Ovary (tissue), 9 donors: Measurements from ENCODE around the gene MYCBPAP. TPM values are rescaled to one million over a fixed set of nuclear protein-coding genes. Genes with fewer than 3 reads are reported as not detected.

Source experiments
- DNase-seq, 5 donors: peaks; one replicate each; pipeline ENCODE4 v3.0.0-alpha.2; 2019 to 2020
- H3K27ac ChIP-seq, 2 donors: fragments of 200-600 bp; one replicate each; pipeline versions ENCODE4 v1.5.1 to v1.8.0; 2019 to 2022
- H3K27me3 ChIP-seq: fragments of 200-600 bp; one replicate; pipeline ENCODE4 v1.8.0; 2022
- H3K36me3 ChIP-seq: fragments of 200-600 bp; sonication (generic); one replicate; pipeline ENCODE4 v1.5.1; 2019
- H3K4me1 ChIP-seq: one replicate; pipeline ENCODE4 v1.8.1; 2013; ENCODE audit warnings: mild to moderate bottlenecking, moderate library complexity; ENCODE audit not compliant: insufficient read depth
- H3K4me3 ChIP-seq: fragments of 200-600 bp; sonication (generic); one replicate; pipeline ENCODE4 v1.5.1; 2017
- H3K9me3 ChIP-seq, 2 donors: fragments of 200-600 bp in 1 of 2; sonication (generic) in 1 of 2; one replicate each; pipeline versions ENCODE4 v1.5.1 to v1.8.1; 2013 to 2019; ENCODE audit warnings: mild to moderate bottlenecking in 1 of 2, moderate library complexity in 1 of 2
- CTCF ChIP-seq, 3 donors: fragments of 450-650 bp in 2 of 3; fragments of 200-600 bp in 1 of 3; IDR thresholded peaks; one replicate each; pipeline versions ENCODE4 v1.5.1 to v1.8.0; 2016 to 2022; ENCODE audit warnings: antibody characterized with exemption in 3 of 3, mild to moderate bottlenecking in 1 of 3
- EP300 ChIP-seq: sonication (generic); formaldehyde crosslinking; IDR thresholded peaks from one replicate; pipeline ENCODE4 v1.6.1; 2017; ENCODE audit warnings: antibody characterized with exemption
- POLR2A ChIP-seq: fragments of 450-650 bp; IDR thresholded peaks from one replicate; pipeline ENCODE4 v1.6.1; 2017; ENCODE audit warnings: antibody characterized with exemption, mild to moderate bottlenecking, moderate library complexity
- WGBS, 3 donors: extraction: QIAGEN DNeasy Blood & Tissue Kit in 1 of 3; methylation state at CpG; one replicate each; pipeline versions ENCODE4 v1.1.5 to v1.1.7; 2013 to 2017; 5-methylcytosine and 5-hydroxymethylcytosine counted together
- intact Hi-C, 4 donors: fragments of 100-400 bp; cut with DNase I; formaldehyde crosslinking; loops; one replicate each; pipeline versions ENCODE4 v1.11.0 to v1.15.1; 2022 to 2023
- polyA plus RNA-seq, 2 donors: library from polyadenylated mRNA; stranded (reverse); fragments of 200-250 nt in 1 of 2; fragments of 350-450 nt in 1 of 2; fragmentation: Illumina TruSeq in 1 of 2; extraction: RNeasy Lipid Tissue Mini Kit (QIAGEN cat#74804) in 1 of 2; gene quantifications; one replicate each; pipeline ENCODE4 v1.2.3, GENCODE V29; 2013 to 2014
- total RNA-seq, 7 donors: library from RNA; depleted of rRNA in 2 of 7; stranded (reverse); fragments of >200 nt in 2 of 7; fragmentation: NEBNext Ultra II Directional in 3 of 7; extraction: Animal tissue kit (Norgen Biotek cat#: 25700) in 3 of 7; gene quantifications; one replicate each; pipeline versions ENCODE4 v1.1.0 to v1.2.4, GENCODE V29; 2016 to 2023
- donor health status: DM: no; HTN: no; CAD: no; lungs with moderate emphysema.
- donor health status: DM: no; HTN: no; CAD: no.
- donor health status: Bipolar disorder and iron deficiency.
- donor health status: DM: yes; HTN: yes; CAD: no.
- donor health status: DM: no; HTN: no; CAD: no.
- donor health status: DM: yes; HTN: yes; CAD: no.

The MYCBPAP gene
- total and polyA plus RNA-seq, 9 donors, result 2.5 to 9.7 (median 4.5) TPM

GRCh38 chr17:50508573-50509460 lies 578 bp downstream of the MYCBPAP start:
- 38 to 47% (median 46%) methylated on average over 32 of the region's 32 CpGs for WGBS, 3 donors
- H3K9me3 ChIP-seq, result no peaks in the 10 kb centered on the region
- H3K27me3 ChIP-seq, result no peaks in the 10 kb centered on the region
- peak overlapping the region; percentile 61 for H3K4me3 ChIP-seq
- no peak for DNase-seq
- H3K4me1 ChIP-seq, result peaks cover 12% of the 10 kb centered on the region
- H3K27ac ChIP-seq, result peak overlapping the region; percentile 58 to 73
- no peak for TF ChIP-seq CTCF (IDR thresholded peaks at IDR 0.05)
- no peak for TF ChIP-seq POLR2A
- TF ChIP-seq EP300, result no peak
- intact Hi-C loops, result loop anchor here in 1 of 4 donors (5.0 kb wide), 1 partner anchor 33 kb away; no protein-coding TSS in a partner anchor
- H3K36me3 ChIP-seq, result no peaks in the 10 kb centered on the region

DNA sequence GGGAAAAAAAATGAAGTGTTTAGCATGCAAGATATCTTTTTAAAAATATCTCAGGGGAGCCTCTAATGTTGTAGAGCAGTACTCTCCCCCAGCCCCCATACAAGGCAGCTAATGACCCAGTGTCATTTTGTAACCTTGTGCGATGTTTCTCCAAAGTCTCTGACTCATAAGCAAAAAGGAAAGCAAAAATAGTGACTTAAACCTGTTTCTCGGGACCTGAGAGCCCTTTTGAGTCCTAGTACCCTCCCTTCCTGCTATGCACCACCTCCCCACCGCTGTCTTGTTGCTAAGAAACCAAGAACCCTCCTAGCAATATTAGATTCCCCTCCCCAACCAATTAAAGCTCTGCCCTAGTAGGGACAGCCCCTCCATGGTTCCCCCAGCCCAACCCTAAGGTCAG lies 2.8 kb downstream of the MYCBPAP start:
- Histone ChIP-seq H3K4me1 (peaks cover 24% of the 10 kb centered on the region), H3K4me3 (no peak overlapping the region), H3K9me3 (no peaks in the 10 kb centered on the region), H3K27ac (peak overlapping the region; percentile 7 to 76), H3K27me3 (no peaks in the 10 kb centered on the region), H3K36me3 (no peaks in the 10 kb centered on the region)
- TF ChIP-seq POLR2A (no peak), CTCF (IDR thresholded peaks at IDR 0.05) (no peak), EP300 (no peak)
- WGBS, 3 donors, result 5 to 9% (median 6%) methylated on average over 3 of the region's 3 CpGs
- intact Hi-C loops, result no loop called here
- DNase-seq, result peak in 2 of 5 donors; percentile 55 to 65

- WGBS, 3 donors, result 8 to 22% (median 19%) methylated on average over 4 of the region's 4 CpGs
- Histone ChIP-seq H3K4me3 (no peak overlapping the region), H3K4me1 (peaks cover 29% of the 10 kb centered on the region), H3K27ac (peak overlapping the region in 1 of 2 donors; percentile 49), H3K9me3 (no peaks in the 10 kb centered on the region), H3K36me3 (no peaks in the 10 kb centered on the region), H3K27me3 (no peaks in the 10 kb centered on the region)
- TF ChIP-seq POLR2A (no peak), EP300 (no peak), CTCF (IDR thresholded peaks at IDR 0.05) (no peak)
- intact Hi-C loops, result no loop called here
- DNase-seq, result peak in 2 of 5 donors; percentile 48 to 51
Measured at GRCh38 chr17:50513495-50513894, 5.3 kb downstream of the MYCBPAP start.

GRCh38 chr17:50514388-50514787 lies 6.1 kb downstream of the MYCBPAP start:
- H3K9me3 ChIP-seq, result no peaks in the 10 kb centered on the region
- intact Hi-C loops, result no loop called here
- peaks cover 32% of the 10 kb centered on the region for H3K4me1 ChIP-seq
- WGBS, 3 donors, result 23 to 47% (median 29%) methylated on average over 3 of the region's 3 CpGs
- no peaks in the 10 kb centered on the region for H3K36me3 ChIP-seq
- no peak overlapping the region for H3K4me3 ChIP-seq
- H3K27ac ChIP-seq, result peak overlapping the region in 1 of 2 donors; percentile 49
- TF ChIP-seq POLR2A, result no peak
- no peak for TF ChIP-seq CTCF (IDR thresholded peaks at IDR 0.05)
- TF ChIP-seq EP300, result no peak
- no peak for DNase-seq
- no peaks in the 10 kb centered on the region for H3K27me3 ChIP-seq
